ENCODE results near the gene LNX2.

The LNX2 gene

DNA sequence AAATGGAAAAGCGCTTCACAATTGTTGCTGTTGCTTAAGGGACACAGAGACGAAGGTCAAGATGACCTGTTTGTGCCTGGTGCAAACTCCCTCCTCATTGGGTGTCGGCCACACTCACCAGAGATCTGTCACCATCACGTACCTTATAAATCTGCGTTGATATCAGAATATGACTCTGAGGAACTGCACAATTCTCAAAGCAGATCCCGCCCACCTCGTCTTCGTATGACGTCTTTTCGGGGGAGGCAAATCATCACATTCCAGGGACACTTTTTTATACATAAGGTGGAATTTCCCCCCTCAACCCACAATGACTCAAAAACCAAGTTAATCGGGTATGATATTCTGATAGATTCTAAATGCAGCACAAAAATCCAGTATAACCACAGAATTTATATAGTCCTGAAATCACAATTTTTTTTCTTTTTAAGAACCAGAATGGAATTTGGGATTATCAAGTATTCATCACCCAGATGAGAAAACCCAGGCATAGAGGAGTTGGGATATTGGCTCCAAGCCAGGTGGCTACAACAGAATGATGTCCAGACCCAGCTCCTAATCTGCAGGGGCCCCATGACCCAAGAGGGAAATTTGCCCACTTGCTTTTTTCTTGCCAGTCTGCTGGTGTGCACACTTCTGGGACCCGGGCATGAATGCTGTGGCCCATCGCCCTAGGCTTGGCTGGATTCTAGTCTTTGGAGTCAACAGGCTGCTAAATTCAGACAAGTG is 119.4 kb downstream of the LNX2 start:
- DNase-seq = no peak

DNA sequence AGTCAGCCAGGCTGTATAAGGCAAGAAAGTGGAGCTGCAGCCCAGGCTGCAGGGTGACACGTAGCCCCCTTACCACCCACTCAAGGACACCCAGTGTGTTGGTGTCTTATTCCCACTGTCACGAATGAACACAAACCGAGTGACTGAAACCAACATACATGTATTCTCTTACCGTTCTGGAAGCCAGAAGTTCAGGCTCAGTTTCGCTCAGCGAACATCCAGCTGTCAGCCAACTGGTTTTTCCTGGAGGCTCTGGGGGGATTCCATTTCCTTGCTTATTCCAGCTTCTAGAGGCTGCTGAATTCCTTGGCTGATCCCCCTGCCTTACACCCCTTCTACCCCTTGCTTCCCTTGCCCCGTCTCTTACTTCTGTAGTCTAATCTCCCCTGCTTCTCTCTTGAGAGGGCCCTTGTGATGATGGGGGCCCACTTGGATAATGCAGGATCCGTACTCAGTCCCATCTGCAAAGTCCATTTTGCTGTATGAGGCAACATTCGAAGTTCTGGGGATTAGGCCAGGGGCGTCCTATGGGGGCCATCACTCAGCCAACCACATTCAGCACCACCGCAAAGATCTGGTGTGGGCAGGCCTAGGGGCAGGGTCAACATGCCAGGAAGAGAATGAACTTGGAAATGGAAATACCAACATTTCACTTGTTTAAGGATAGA is 122.6 kb downstream of the LNX2 start:
- no peak for DNase-seq

GRCh38 chr13:27496536-27497273 is 123.6 kb downstream of the LNX2 start:
- DNase-seq = no peak

- DNase-seq = no peak
Measured at GRCh38 chr13:27496006-27496405, 124.3 kb downstream of the LNX2 start.
